Germinal center (tissue), 1 donor: ENCODE results near the gene CASZ1.

Experiments used
- DNase-seq: peaks from one replicate; pipeline ENCODE4 v3.0.0; 2012; ENCODE audit warnings: mixed read lengths, low spot score

CASZ1 gene

DNA sequence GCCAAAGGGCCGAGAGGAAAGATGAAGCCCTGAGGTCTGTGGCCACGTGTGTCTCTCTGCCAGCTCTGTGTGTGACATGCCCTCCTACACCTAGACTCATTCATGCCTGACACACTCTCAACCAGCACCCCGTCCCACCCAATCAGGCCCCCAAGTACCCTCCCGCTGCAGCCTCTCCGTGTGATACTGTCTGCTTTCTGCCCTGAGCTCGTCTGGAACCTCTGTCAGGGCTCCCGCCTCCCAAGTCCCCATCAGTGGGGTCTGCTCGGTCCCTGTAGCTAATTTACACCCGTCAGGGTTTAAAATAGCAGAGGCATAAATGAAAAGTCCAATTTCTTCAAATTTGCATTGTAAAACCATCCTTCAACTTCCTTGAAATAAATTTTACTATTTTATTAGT is 20.7 kb downstream of the CASZ1 start:
- DNase-seq, result no peak

DNA sequence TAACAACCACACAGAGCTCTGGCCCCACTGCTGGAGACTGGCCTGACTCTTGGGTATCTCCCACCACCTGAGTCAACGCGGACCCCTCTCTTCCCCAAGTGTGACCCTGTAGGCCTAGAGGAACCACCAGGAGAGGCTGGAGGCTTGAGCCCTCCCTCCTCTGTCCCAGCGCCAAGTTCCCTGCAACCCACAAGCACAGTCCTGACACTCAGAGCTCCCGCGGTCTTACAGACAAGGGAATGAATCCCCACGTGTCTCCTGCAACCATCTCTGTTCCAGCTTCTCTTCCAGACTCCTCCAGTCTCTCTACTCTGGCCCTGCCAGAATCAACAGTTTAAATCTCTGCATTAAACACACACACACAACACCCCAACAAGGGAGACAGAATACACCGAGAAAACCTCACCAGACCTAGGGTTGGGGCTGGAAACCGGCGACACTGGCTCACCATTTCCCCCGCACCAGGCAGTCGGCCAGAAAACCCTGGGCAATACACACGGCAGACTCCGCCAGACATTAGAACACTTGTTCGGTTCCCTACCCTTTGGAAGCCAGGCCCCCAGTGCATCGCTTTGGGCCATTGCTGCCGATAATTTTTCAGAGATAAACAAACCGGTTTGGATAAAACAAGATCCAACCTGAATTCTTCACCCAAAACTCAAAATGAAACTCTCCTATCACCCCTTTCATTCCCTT is 21.7 kb downstream of the CASZ1 start:
- DNase-seq, result no peak

DNA sequence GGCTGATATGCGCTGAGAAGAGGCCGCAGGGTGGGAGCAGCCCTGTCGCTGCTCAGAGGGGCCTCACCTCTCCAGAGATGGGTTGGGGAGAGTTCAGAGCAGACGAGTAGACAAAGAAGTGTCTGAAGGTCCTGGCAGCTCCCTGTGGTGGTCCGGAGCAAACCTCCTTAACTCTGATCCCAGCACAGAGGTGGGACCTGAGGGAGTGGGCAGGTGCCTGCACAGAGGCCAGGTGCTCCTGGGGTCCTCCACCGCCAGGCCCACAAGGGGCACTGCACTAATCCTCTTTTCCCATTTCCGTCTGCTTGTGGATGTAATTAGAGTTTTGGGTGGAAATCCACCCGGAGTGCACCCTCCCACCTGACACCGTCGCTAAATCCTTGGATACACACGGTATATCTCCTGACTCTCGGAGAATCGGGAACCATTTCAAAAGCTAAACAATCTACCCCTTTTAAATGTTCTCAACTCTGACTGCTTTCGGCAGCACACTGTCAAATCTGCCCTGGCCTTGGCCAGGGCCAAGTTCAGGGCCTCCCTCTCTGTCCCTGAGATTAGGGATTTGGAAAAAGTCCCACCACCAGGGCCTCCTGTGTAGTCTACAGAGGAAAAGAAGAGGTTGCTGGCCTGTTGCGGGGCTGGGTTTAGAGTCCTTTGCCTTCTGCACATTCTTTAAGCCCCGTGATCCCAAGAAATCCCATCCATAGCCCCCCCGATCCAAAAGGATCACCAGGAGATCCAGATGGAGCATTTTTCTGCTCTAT is 22.4 kb downstream of the CASZ1 start:
- no peak for DNase-seq

DNA sequence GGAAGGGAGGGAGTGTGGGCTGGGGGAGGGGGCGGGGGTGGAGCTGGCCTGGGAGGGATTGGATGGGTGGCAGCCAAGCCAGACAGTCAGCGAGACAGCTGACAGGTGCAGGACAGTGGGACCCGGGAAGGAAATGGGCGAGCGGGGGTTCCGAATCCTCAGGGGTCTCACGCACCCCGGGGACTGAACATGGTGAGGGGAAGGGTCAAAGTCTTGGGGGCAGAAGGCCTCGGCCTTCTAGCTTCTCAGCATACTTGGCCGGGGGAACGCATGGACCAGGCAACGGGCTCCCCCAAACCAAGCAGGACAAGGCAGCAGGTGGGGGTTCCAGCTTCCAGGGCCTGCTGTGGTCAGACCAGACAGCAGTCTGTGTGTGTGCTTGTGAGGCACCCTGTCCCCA is 23.1 kb downstream of the CASZ1 start:
- no peak for DNase-seq

DNA sequence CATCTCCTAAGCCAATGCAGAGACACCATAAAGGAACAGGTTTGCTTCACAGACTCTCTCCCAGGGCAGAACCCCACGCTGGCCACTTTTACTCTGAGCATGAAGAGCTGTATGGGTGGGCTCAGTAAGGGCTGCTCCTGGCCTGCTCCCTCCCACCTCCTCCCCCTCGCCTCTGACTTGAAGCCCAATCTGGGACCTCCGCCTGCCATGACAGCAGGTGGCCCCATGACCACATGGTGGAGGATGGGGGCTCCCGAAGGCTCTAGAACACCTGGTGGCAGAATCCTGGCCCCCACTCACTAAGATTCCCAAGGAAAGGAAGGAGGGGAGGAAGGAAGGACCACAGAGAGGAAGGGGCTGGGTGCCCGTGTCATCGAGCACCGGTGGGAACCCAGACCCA is 23.7 kb downstream of the CASZ1 start:
- no peak for DNase-seq

DNA sequence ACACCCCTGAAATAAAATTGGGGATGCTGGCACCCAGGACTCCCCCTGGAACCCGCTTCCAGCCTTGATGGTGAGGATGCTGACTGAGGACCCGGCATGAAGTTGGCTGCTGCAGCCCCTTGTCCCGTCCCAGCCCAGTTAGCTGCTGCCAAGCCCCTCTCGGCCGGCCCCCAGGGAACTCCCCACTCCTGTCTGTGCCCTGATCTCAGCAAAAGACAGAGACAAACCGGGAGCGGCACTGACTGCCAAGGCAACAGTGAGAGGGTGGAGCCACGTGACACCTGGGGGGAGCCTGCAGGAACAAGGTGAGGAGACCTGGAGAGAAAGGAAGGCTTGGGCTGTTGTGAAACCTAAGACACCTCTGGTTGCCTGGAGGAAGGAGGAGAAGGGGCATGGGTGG is 24.7 kb downstream of the CASZ1 start:
- no peak for DNase-seq

DNA sequence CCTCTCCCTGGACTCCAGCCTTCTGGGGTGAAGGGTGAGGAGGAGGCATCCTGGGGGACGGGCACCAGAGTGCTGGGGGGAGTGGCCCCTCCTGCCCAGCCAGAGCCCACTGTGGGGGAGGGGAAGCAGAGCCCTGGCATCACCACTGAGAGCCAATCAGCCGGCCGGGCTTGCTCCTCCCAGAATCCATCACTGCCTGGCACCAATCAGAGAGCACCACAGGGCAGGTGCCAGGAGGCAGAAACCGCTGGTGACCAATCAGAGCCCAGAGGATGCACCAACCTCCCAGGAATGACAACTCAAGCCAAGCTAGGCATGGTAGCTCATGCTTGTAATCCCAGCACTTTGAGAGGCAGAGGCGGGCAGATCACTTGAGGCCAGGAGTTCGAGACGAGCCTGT is 27.9 kb downstream of the CASZ1 start:
- no peak for DNase-seq

DNA sequence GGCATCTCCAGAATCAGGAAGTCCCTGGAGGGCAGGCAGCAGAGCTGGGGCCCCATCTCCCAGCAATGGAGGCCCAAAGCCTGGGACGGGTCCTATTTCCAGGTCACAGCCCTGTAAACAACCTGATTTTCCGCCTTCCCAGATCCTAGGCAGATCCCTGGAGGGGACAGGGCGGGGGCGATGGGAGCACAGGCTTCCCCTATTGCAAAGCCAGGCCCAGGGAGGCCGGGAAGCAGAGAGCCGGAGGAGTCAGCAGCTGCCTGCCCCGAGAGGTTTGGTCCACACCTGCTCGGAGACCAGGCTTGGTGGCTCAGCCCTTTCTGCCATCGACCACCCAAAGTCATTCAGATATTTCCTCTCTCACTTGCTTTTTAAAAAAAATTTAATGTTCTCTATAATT is 29.2 kb downstream of the CASZ1 start:
- DNase-seq, result no peak

DNA sequence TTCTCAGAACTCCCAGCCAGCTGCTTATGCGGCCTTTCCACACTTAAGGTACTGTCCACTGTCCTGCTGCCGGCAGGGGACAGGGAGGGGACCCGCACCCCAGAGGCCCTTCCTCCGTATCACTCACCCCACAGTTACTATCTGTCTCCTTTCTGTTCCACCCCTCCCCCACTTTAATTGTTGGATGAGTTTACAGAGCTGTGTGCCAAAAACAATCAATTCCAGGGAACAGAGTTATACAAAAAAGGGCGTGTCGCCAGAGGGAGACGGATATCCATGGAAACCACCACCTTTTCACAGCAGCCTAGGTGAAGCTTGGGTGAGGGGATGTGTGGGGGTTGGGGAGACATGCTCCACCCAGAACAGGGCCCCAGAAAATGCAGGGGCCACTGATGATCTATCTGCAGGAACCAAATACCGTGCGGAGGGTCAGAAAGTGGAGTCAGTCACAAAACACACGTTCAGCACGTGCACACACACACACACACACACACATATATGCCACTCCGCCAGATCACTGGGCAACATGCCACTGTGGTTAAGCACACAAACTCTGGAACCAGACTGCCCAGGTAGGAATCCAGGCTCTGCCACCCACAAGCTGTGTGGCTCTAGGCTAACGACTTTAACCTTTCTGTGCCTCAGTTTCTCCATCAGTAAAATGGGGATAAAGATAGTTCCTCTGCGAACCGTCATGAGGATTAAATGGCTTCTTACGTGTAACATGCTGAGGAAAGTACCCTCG is 30.5 kb downstream of the CASZ1 start:
- no peak for DNase-seq

DNA sequence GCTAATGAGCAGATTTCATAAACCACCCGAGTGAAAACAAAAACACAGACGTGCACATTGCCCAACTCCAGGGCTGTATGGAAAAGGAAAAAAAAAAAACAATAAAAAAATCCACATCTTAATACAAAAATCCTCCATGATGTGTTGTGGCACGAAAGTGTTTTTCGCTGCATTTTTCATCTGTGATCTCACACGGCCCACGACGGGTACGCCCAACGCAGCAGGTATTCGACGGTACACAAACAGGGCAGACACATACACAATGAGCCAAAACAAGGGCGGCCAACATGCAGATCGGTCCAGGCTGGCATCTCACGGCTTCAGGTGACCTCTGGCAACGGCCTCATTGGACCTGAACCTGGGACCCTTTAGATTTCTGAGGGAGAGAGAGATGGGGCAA is 31.1 kb downstream of the CASZ1 start:
- no peak for DNase-seq

DNA sequence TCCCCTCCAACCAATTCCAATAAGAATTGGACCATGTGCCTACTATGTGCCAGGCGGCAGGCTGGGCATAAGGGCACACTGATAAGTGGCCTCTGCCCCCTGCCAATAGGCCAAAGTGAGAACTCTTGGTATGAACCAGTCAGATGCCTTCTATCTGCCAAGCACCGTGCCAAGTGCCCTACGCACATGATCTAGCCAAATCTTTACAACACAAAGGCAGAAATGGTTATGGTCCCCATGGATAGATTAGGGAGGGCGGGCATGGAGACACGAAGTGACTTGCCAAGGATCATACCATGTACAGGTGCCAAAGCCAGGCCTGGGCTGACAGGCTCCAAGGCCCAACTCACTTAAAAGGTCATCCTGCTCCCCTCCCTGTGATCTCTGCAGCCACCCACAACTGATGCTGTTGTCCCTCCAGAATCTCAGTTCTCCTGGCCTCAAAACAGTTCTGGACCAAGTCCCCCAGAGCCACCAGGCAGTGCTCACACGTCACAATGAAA is 32.1 kb downstream of the CASZ1 start:
- DNase-seq, result no peak

DNA sequence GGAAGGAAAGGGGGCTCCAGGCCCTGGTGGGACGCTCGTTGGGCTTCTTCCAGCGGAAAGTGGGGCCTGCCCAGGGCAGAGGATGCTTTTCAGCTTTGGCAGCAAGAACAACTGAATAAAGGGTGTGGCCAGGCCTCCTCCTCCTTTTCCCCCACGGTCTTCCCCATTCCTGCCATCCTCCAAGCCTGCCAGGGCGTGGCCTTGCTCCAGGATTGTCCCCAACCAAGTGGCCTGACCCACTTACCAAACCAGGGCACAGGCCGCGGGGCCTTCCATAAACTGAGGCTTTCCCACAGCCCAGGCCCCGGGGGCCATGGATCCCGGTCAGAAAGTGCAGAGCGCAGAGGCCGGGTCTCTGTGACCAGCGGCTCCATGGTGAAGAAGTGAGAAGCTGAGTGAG is 33.6 kb downstream of the CASZ1 start:
- DNase-seq, result no peak

DNA sequence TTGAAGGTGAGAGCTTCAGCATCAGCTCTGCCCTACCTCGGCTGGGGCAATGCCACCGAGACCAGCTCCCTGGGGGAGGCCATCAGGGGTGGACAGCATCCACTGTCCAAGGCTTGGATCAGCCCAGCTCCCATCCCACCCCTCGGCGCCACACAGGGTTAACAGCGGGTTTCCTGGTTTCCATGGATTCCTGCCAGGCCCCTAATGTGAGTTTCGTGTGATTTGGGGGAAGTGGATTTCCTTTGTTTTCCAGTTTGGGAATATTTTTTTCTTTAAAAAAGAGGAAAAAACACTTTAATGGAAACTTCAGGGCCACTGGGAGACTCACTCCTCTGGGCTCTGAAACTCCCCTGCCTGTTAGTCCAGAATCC is 34.3 kb downstream of the CASZ1 start:
- DNase-seq, result no peak

DNA sequence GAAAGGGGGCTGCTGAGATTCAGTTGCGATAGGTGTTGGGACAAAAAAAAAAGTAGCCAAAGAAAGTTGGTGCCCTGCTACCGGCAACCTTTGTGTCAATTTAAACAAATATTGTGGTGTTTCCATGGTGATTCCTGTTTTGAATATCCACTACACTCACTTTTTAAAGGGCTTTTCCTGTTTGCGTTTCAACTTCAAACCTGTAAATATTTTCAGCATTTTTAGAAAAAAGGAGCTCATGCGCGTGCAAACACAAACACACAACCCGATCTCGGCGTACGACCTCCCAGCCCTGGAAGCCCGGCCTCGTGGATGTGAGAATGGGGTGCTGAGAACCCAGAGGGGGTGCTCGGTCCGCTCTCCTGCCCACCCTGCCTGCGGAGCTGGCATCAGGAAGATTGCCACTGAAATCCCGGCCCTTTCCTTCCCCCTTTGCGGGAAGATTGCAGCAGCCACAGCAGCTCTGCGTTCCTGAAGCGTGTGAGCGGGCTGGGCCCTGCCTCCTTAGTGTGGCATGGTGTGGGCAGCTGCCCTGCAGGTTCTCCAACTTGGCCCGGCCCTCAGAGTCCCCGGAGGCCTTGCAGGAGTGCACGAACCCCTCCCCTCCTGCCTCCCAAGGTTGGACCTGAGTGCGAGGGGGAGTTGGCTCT is 34.8 kb downstream of the CASZ1 start:
- peak; percentile 46 for DNase-seq

DNA sequence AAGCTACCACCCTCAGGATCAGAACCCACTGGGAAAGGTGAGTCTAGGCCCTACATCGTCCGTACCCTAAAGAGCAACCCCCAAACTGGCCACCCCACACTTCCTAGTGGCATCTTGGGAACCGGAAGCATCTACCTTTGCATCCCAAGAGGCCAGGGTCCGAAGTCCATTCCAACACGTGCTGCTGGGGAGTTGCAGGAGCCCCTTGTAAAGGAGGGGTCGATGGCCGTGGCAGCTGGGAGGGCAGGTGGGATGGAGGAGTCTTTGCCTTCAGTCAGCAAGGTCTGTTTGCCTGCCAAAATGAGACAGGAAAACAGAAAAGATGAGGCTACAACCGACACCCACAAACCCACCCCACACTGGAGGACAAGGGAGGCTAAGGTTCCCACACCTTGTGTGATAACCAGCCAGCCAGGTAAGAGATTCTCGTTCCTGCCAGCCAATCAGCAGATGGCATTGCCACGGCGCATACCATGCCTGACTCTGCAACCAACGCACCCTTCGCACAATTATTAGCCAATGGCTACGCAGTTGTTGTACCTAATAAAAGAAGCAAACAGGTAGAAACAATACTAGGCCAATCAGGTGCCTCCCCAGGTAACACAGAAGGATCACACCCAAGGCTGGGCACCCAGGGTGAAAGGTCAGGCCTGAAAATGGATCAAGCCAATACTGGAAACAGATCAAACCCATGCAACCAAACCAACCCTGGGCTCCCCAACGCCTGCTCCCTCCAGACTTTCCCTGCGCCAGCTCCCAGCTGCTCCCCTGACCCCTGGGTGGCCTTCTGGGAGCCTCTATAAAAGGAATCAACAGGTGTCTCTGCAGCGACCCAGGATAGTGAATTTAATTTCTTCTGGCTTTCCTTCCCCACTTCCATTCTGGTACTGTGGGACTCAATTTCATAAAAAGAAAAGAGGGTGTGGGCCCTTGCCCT is 35.6 kb downstream of the CASZ1 start:
- no peak for DNase-seq

DNA sequence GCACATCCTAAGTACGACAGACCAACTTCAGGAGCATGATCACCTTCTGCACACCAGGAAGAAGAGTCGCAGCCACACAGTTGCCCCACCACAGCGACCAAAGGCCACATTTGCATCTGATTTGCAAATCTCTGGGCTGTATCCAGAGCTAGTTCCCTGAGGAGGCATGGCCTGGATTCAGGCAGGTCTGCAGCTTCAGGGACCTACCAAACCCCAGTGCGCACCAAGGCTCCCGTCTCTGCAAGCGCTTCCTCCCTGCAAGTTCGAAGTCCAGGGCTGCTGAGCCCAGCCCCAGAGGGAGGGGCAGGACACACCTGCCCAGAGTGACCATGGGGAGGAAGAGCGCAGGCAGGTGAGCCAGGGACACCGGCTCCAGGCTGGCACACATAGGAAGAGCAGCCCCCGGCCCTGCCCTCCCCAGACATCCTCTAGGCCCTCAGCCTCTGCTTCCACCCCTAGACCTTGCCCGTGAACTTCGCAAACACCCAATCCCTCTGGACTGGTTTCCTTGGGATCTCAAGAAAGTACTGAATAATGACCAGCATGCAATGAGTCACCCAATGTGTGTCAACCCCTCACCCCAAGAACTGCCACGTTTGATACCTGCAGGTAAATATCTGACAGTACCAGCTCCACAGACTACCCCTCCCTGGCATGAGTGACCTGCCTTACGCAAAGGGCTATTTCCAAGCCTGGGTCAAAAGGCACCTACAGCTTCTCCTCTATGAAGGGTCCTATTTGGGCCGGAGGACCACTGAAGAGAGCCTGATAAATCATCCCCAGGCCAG is 36.8 kb downstream of the CASZ1 start:
- no peak for DNase-seq

DNA sequence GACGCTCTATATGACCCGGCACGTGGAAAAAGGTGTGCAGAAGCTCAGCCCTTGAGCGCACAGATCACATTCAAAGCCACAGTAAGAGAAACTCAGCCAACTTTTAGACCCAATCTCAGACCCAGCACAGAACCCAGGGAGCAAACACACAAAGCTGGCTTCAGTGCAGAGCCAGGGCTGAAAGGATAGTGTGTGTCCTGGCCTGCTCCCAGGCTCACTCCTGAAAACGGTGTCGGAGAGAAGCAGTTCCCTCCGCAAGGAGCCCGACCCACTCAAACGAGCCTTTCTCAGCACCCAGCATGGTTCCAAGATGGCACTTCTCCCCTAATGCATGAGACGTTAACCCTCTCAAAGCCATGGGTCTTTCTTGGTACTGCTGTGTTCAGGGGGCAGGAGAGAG is 39.6 kb downstream of the CASZ1 start:
- no peak for DNase-seq

DNA sequence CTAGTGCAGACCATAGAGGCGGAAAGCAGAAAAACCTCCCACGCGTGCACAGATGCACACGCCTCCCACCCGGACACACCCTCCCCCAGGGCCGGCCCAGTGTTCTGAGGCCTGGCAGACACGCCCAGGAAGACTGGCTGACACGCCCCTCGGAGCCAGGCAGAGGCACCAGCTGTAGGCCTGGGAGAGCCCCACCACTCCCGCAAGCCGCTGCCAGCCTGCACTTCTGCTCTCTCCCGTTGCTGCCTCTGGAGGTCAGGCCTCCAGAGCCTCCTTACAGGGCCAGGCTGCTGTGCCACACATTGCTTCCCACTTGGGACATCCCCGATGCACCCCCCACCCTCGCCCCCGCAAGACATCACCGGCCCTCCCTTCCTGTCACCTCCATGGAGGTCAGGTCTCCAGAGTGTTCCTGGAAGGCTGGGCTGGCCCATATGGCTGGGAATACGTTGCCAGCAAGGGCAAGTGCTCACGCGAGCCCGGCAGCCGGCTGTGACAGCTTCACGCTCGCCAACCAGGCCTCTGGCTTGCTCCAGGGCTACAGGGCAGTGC is 40.4 kb downstream of the CASZ1 start:
- DNase-seq, result peak; percentile 45

DNA sequence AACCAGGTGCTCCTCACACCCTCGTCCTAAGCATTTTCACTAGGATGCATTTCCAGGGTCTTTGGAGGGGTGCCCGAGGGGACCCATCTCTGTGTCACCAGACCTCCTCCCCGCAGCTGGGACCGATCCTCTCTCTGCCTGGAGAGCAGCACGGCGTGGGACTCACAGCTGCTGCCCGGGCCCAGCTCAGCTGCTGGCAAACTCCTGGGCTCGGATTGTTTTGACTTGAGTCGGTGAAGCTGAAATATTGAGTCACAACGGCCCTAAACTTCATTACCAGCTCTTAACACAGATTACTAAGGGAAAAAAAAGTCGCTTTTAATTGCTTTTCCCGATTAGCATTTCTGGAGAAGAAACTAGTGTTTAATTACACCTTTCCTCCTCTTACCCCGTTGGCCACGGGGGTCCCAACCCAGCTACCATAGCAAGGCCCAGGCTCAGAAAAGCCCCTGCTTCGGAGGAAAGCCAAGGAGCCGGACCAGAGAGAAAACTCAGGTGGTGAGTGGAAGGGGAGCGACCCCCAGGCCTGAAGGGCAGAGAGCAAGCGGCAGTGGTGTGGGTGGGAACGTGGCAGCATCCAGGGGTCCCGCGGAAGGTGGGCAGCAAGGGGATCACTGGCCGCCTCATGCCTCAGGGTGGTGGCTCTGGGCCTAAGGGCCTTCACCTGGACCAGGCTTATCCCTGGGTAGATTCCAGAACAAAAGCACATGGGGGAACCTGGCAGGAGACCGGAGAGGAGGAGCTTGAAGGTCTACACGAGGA is 41.7 kb downstream of the CASZ1 start:
- DNase-seq, result no peak

DNA sequence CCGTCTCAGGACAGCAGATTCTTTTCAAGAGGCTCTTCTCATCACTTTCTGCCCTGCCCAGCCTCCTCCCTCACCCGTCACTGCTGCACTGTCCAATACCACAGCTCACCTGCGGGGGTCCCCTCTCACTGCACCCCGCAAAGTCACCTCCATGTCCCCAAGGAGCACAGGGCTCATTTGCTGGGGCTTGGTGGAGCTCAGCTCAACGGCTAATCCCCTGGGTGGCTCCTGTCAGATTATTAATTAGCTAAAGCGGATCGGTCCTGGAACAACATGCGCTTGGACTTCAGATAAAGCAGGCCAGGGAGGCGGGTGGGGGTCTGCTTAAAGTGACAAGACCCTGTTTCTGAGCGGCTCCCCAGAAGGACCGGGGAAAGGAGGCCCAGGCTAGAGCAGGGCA is 43.1 kb downstream of the CASZ1 start:
- DNase-seq, result no peak
